ENCODE data around the gene LRP1B. TPM values are rescaled to one million over a fixed set of nuclear protein-coding genes. Genes with fewer than 3 reads are reported as not detected.

Gene LRP1B
- total and polyA plus RNA-seq, 2 of the 8 experiments (the other 6 are each of a cell fraction or from before 2014, with no cell fraction given), result 0.03 TPM; not detected in 1

DNA sequence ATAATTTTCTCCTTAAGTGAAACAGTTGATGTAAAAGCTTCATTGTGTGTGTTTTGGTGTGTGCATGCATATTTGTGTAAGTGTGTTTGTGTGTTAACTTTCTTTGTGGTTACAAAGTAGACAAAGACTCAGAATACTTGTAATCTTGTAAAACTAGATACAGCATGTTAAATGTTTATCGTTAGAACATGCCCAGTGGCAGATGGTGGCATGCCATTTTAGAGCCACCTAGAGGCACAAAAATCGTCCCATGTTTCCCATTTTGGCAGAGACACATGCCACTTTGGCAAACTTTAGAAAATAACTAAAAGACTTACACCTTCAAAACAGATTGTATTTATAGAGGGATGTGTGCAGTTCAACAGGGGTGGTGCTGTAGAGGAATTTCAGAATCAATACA lies 224.1 kb downstream of the LRP1B start (continued):
- TF ChIP-seq SP2 (IDR thresholded peaks at IDR 0.05; ENCODE audit: low read length), result no peak
- no peak for TF ChIP-seq ASH2L (IDR thresholded peaks at IDR 0.05; ENCODE audit: low read length)
- no peak for TF ChIP-seq SP4 (IDR thresholded peaks at IDR 0.05; ENCODE audit: low read length)
- TF ChIP-seq RBBP5 (IDR thresholded peaks at IDR 0.05; ENCODE audit: borderline replicate concordance, low read depth, low read length), result no peak
- no peak for TF ChIP-seq CBX8 (IDR thresholded peaks at IDR 0.05; ENCODE audit: borderline replicate concordance, low read depth, low read length)
- no peak for TF ChIP-seq GTF2F1 (IDR thresholded peaks at IDR 0.05; ENCODE audit: borderline replicate concordance, low read depth, low read length)
- TF ChIP-seq CHD2 (IDR thresholded peaks at IDR 0.05; ENCODE audit: low read length), result no peak
- TF ChIP-seq RXRA (IDR thresholded peaks at IDR 0.05; ENCODE audit: insufficient read depth, low read depth, low read length), result no peak

Measured in H1 (cell line).